DOHH2 (cell line): Measurements from ENCODE around the gene KIRREL3.

Experiments used
- H3F3A ChIP-seq: fragments of 200-600 bp; sonication (generic), shearing (Covaris generic); 2 replicates; pipeline ENCODE4 v1.6.0; 2016; ENCODE audit warnings: antibody characterized with exemption, mild to moderate bottlenecking; ENCODE audit not compliant: control insufficient read depth, insufficient read depth
- H3K27ac ChIP-seq: fragments of 200-600 bp; sonication (generic); 2 replicates; pipeline ENCODE4 v1.5.1; 2014; ENCODE audit warnings: low read depth, mild to moderate bottlenecking, low read length, moderate library complexity
- H3K27me3 ChIP-seq: fragments of 200-600 bp; sonication (generic); 2 replicates; pipeline ENCODE4 v1.6.1; 2014; ENCODE audit warnings: mild to moderate bottlenecking, low read length, mixed read lengths; ENCODE audit not compliant: control insufficient read depth
- H3K36me3 ChIP-seq: fragments of 200-600 bp; sonication (generic); 2 replicates; pipeline ENCODE4 v1.6.1; 2014; ENCODE audit warnings: mild to moderate bottlenecking, low read length, moderate library complexity, mixed read lengths; ENCODE audit not compliant: control insufficient read depth
- H3K4me1 ChIP-seq: fragments of 200-600 bp; sonication (generic); 2 replicates; pipeline ENCODE4 v1.6.1; 2014; ENCODE audit warnings: mild to moderate bottlenecking, low read length, mixed read lengths; ENCODE audit not compliant: control insufficient read depth
- H3K4me2 ChIP-seq: fragments of 200-600 bp; sonication (generic); 2 replicates; pipeline ENCODE4 v1.6.0; 2014; ENCODE audit warnings: mild to moderate bottlenecking, low read length, moderate library complexity
- H3K4me3 ChIP-seq: fragments of 200-600 bp; sonication (generic); 2 replicates; pipeline ENCODE4 v1.5.1; 2014; ENCODE audit warnings: mild to moderate bottlenecking, low read length, mixed read lengths
- H3K79me2 ChIP-seq: fragments of 200-600 bp; sonication (generic); 2 replicates; pipeline ENCODE4 v1.6.1; 2014; ENCODE audit warnings: mild to moderate bottlenecking, low read length, mixed read lengths; ENCODE audit not compliant: control insufficient read depth
- H3K9me2 ChIP-seq: fragments of 200-600 bp; sonication (generic); replicated peaks from 2 replicates; pipeline ENCODE4 v1.6.1; 2014; ENCODE audit warnings: mild to moderate bottlenecking, low read length, mixed read lengths; ENCODE audit not compliant: control insufficient read depth
- H3K9me3 ChIP-seq: fragments of 200-600 bp; sonication (generic); 2 replicates; pipeline ENCODE4 v1.6.1; 2014; ENCODE audit warnings: antibody characterized with exemption, low read length, mixed read lengths; ENCODE audit not compliant: control insufficient read depth, insufficient read depth
- H4K20me1 ChIP-seq: fragments of 200-600 bp; sonication (generic); 2 replicates; pipeline ENCODE4 v1.6.0; 2014; ENCODE audit warnings: low read depth, mild to moderate bottlenecking, antibody characterized with exemption, low read length, moderate library complexity; ENCODE audit not compliant: control insufficient read depth, insufficient read depth
- EZH2phosphoT487 ChIP-seq: fragments of 200-600 bp; sonication (generic); IDR thresholded peaks from 2 replicates; pipeline ENCODE4 v1.6.1; 2017; ENCODE audit warnings: borderline replicate concordance, mild to moderate bottlenecking, antibody characterized with exemption, low read length, moderate library complexity, mixed read lengths
- TF ChIP-seq, protein P1 (sequence below): fragments of 200-600 bp; sonication (generic); IDR thresholded peaks from one replicate; pipeline ENCODE4 v1.5.1; 2014; ENCODE audit warnings: antibody characterized with exemption, mild to moderate bottlenecking, low read depth, low read length; ENCODE audit not compliant: poor library complexity, severe bottlenecking

The KIRREL3 gene

GRCh38 chr11:126973051-126973450, 27.5 kb downstream of the KIRREL3 start:
- Histone ChIP-seq H3K36me3 (no peaks in the 10 kb centered on the region), H3K4me2 (no peak overlapping the region)

DNA sequence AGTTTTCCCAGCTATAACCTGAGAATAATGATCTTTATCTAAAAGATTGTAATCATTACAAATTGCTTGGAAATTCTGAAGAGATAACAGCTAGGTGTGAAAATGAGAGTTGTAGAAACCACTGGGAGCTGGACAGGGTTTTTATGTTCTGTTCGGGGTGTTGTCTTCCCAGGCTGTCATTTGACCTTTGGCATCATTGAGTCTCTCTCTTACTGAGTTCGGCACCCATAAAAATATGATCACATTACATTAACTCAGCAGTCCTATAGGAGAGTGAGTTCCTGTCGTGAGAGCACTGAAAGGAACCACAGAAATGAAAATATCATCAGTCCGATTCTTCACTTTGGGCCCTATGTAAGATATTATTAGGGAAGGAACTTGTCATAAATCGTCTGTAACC, 29.3 kb downstream of the KIRREL3 start:
- Histone ChIP-seq H3K36me3 (no peaks in the 10 kb centered on the region), H3K27me3 (peaks cover 23% of the 10 kb centered on the region), H3K9me2 (no peaks in the 10 kb centered on the region), H3K4me3 (no peak overlapping the region), H4K20me1 (no peaks in the 10 kb centered on the region), H3K4me1 (no peaks in the 10 kb centered on the region), H3K79me2 (no peaks in the 10 kb centered on the region), H3K27ac (no peak overlapping the region), H3K4me2 (no peak overlapping the region), H3K9me3 (no peaks in the 10 kb centered on the region), H3F3A (no peaks in the 10 kb centered on the region)
- no peak for TF ChIP-seq EZH2phosphoT487
- TF ChIP-seq, protein P1, sequence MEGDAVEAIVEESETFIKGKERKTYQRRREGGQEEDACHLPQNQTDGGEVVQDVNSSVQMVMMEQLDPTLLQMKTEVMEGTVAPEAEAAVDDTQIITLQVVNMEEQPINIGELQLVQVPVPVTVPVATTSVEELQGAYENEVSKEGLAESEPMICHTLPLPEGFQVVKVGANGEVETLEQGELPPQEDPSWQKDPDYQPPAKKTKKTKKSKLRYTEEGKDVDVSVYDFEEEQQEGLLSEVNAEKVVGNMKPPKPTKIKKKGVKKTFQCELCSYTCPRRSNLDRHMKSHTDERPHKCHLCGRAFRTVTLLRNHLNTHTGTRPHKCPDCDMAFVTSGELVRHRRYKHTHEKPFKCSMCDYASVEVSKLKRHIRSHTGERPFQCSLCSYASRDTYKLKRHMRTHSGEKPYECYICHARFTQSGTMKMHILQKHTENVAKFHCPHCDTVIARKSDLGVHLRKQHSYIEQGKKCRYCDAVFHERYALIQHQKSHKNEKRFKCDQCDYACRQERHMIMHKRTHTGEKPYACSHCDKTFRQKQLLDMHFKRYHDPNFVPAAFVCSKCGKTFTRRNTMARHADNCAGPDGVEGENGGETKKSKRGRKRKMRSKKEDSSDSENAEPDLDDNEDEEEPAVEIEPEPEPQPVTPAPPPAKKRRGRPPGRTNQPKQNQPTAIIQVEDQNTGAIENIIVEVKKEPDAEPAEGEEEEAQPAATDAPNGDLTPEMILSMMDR = no peak

More at GRCh38 chr11:126973051-126973450, 27.5 kb downstream of the KIRREL3 start:
- H3K9me3 ChIP-seq = no peaks in the 10 kb centered on the region
- H3K9me2 ChIP-seq = no peaks in the 10 kb centered on the region
- H3K4me3 ChIP-seq = no peak overlapping the region
- peaks cover 23% of the 10 kb centered on the region for H3K27me3 ChIP-seq
- H4K20me1 ChIP-seq = no peaks in the 10 kb centered on the region
- no peak for TF ChIP-seq EZH2phosphoT487
- H3F3A ChIP-seq = no peaks in the 10 kb centered on the region
- no peak overlapping the region for H3K27ac ChIP-seq
- no peaks in the 10 kb centered on the region for H3K79me2 ChIP-seq
- H3K4me1 ChIP-seq = no peaks in the 10 kb centered on the region

GRCh38 chr11:126969865-126970479, 30.6 kb downstream of the KIRREL3 start:
- Histone ChIP-seq H3K27ac (no peak overlapping the region), H3F3A (no peaks in the 10 kb centered on the region), H3K79me2 (no peaks in the 10 kb centered on the region), H3K9me3 (no peaks in the 10 kb centered on the region), H4K20me1 (no peaks in the 10 kb centered on the region), H3K4me2 (no peak overlapping the region), H3K4me1 (no peaks in the 10 kb centered on the region), H3K27me3 (peaks cover 26% of the 10 kb centered on the region), H3K4me3 (no peak overlapping the region), H3K36me3 (no peaks in the 10 kb centered on the region), H3K9me2 (no peaks in the 10 kb centered on the region)
- TF ChIP-seq EZH2phosphoT487 = no peak
- TF ChIP-seq, protein P1 = peak; percentile 11

- Histone ChIP-seq H3F3A (no peaks in the 10 kb centered on the region), H3K27me3 (peaks cover 27% of the 10 kb centered on the region), H4K20me1 (no peaks in the 10 kb centered on the region), H3K9me2 (no peaks in the 10 kb centered on the region), H3K4me1 (no peaks in the 10 kb centered on the region), H3K27ac (no peak overlapping the region), H3K79me2 (no peaks in the 10 kb centered on the region), H3K4me3 (no peak overlapping the region), H3K9me3 (no peaks in the 10 kb centered on the region), H3K4me2 (no peak overlapping the region), H3K36me3 (no peaks in the 10 kb centered on the region)
- TF ChIP-seq, protein P1 = no peak
These were observed 31.7 kb downstream of the KIRREL3 start for GRCh38 chr11:126968915-126969314.
